ENCODE results near the gene BCAR3.

- TF ChIP-seq TAF1 (IDR thresholded peaks at IDR 0.05; ENCODE audit: low read depth) (no peak), EP300 (IDR thresholded peaks at IDR 0.05; ENCODE audit: borderline replicate concordance) (no peak), REST (IDR thresholded peaks at IDR 0.05; ENCODE audit: low read depth) (no peak), MAX (IDR thresholded peaks at IDR 0.05) (no peak)
These were observed 67.7 kb downstream of the BCAR3 start for GRCh38 chr1:93613898-93614297.
